Transverse colon (tissue), 4 donors: ENCODE data around the gene DCAF6.

Source experiments
- POLR2A ChIP-seq: fragments of 450-650 bp; IDR thresholded peaks from one replicate; pipeline ENCODE4 v1.6.1; 2016; ENCODE audit warnings: antibody characterized with exemption, mild to moderate bottlenecking, moderate library complexity
- POLR2AphosphoS5 ChIP-seq, 3 donors: sonication (generic); formaldehyde crosslinking; IDR thresholded peaks; one replicate each; pipeline ENCODE4 v1.6.1; 2016; ENCODE audit warnings: antibody characterized with exemption in 3 of 3
- TF ChIP-seq, protein P1 (sequence below), 5 experiments: fragments of 200-600 bp in 3 of 5; fragments of 450-650 bp in 2 of 5; sonication (generic) in 3 of 5; IDR thresholded peaks; 1 replicate in 2 of 5; 2 replicates in 3 of 5; pipeline ENCODE4 v1.5.1; 2016 to 2017; ENCODE audit warnings: antibody characterized with exemption in 5 of 5, inconsistent platforms in 3 of 5, mild to moderate bottlenecking in 2 of 5, moderate library complexity in 1 of 5

GRCh38 chr1:167937709-167938010 is 1.2 kb downstream of the DCAF6 start:
- TF ChIP-seq POLR2A (no peak), POLR2AphosphoS5 (IDR thresholded peaks at IDR 0.05) (no peak)
- TF ChIP-seq, protein P1, sequence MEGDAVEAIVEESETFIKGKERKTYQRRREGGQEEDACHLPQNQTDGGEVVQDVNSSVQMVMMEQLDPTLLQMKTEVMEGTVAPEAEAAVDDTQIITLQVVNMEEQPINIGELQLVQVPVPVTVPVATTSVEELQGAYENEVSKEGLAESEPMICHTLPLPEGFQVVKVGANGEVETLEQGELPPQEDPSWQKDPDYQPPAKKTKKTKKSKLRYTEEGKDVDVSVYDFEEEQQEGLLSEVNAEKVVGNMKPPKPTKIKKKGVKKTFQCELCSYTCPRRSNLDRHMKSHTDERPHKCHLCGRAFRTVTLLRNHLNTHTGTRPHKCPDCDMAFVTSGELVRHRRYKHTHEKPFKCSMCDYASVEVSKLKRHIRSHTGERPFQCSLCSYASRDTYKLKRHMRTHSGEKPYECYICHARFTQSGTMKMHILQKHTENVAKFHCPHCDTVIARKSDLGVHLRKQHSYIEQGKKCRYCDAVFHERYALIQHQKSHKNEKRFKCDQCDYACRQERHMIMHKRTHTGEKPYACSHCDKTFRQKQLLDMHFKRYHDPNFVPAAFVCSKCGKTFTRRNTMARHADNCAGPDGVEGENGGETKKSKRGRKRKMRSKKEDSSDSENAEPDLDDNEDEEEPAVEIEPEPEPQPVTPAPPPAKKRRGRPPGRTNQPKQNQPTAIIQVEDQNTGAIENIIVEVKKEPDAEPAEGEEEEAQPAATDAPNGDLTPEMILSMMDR (IDR thresholded peaks at IDR 0.05) = no peak
